Heart left ventricle (tissue), 16 donors: Measurements from ENCODE around the gene NFKB1. TPM values are rescaled to one million over a fixed set of nuclear protein-coding genes. Genes with fewer than 3 reads are reported as not detected.

Experiments used
- ATAC-seq, 4 donors: fragments of 200-7000 bp; cut with Tn5 transposase; one replicate each; pipeline ENCODE4 v1.9.1; 2020 to 2022; ENCODE audit warnings: moderate library complexity in 4 of 4, mild to moderate bottlenecking in 3 of 4, moderate number of reproducible peaks in 1 of 4
- DNase-seq, 5 donors: peaks; one replicate each; pipeline ENCODE4 v3.0.0-alpha.2; 2020
- H3K27ac ChIP-seq, 12 donors: fragments of 200-600 bp; sonication (generic) in 4 of 12; one replicate each; pipeline versions ENCODE4 v1.5.0 to v1.8.0; 2016 to 2022; ENCODE audit warnings: mild to moderate bottlenecking in 2 of 12
- H3K27me3 ChIP-seq, 9 donors: fragments of 200-600 bp; sonication (generic) in 2 of 9; one replicate each; pipeline versions ENCODE4 v1.5.1 to v1.8.0; 2016 to 2022; ENCODE audit warnings: mild to moderate bottlenecking in 3 of 9
- H3K36me3 ChIP-seq, 9 donors: fragments of 200-600 bp; sonication (generic) in 2 of 9; one replicate each; pipeline versions ENCODE4 v1.5.0 to v1.8.0; 2018 to 2022; ENCODE audit warnings: mild to moderate bottlenecking in 2 of 9
- H3K4me1 ChIP-seq, 12 donors: fragments of 200-600 bp; sonication (generic) in 4 of 12; one replicate each; pipeline versions ENCODE4 v1.5.0 to v1.8.0; 2016 to 2022; ENCODE audit warnings: mild to moderate bottlenecking in 3 of 12
- H3K4me3 ChIP-seq, 12 donors: fragments of 200-600 bp; sonication (generic) in 4 of 12; one replicate each; pipeline versions ENCODE4 v1.5.0 to v1.8.0; 2017 to 2022; ENCODE audit warnings: mild to moderate bottlenecking in 9 of 12, moderate library complexity in 4 of 12
- H3K9me3 ChIP-seq, 12 donors: fragments of 200-600 bp; sonication (generic) in 4 of 12; one replicate each; pipeline versions ENCODE4 v1.5.0 to v1.8.0; 2016 to 2022; ENCODE audit warnings: mild to moderate bottlenecking in 1 of 12
- POLR2A ChIP-seq, 2 donors: fragments of 450-650 bp; IDR thresholded peaks; one replicate each; pipeline ENCODE4 v1.6.1; 2017; ENCODE audit warnings: antibody characterized with exemption in 2 of 2, mild to moderate bottlenecking in 2 of 2, moderate library complexity in 2 of 2
- WGBS, 4 donors: extraction: QIAGEN DNeasy Blood & Tissue Kit in 2 of 4; methylation state at CpG; one replicate each; pipeline versions ENCODE4 v1.1.5 to v1.1.7; 2013 to 2018; 5-methylcytosine and 5-hydroxymethylcytosine counted together
- intact Hi-C, 10 donors: fragments of 100-400 bp; cut with DNase I; formaldehyde crosslinking; loops; one replicate each; pipeline versions ENCODE4 v1.11.1 to v1.14.2; 2022
- polyA plus RNA-seq, 2 donors: library from polyadenylated mRNA; stranded (reverse); fragments of 200-250 nt; gene quantifications; one replicate each; pipeline ENCODE4 v1.2.3, GENCODE V29; 2013
- total RNA-seq, 9 donors: library from RNA; depleted of rRNA in 2 of 9; stranded (reverse); fragments of >200 nt in 2 of 9; fragmentation: NEBNext Ultra II Directional in 3 of 9; extraction: Animal tissue kit (Norgen Biotek cat#: 25700) in 3 of 9; gene quantifications; one replicate each; pipeline versions ENCODE4 v1.1.0 to v1.2.4, GENCODE V29; 2016 to 2023
- TF ChIP-seq, protein P1 (sequence below), 12 donors: fragments of 200-600 bp; sonication (generic) in 4 of 12; IDR thresholded peaks; one replicate each; pipeline versions ENCODE4 v1.5.0 to v1.8.0; 2018 to 2022; ENCODE audit warnings: antibody characterized with exemption in 12 of 12, mild to moderate bottlenecking in 5 of 12
- donor health status: ischemic (EF 13 %, LVEDD 7.1; RV severe dilation, severe dysfunction).
- donor health status: healthy with polysubstance abuse.
- donor health status: DM: no; HTN: yes; CAD: no.
- donor health status: DM: no; HTN: no; CAD: no.
- donor health status: ischemic (EF 25% LVEDD 6.9; RV normal size, moderate dysfunction).
- donor health status: ischemic (EF 25% LVEDD 5.7; RV mildly dilated, moderate dysfunction).
- donor health status: healthy.
- donor health status: DM: yes; HTN: yes; CAD: no.
- donor health status: ischemic (EF 35%, LVEDD 5.7; RV mildly dilated, moderate dysfunction).
- donor health status: nonischemic (EF 11% LVEDD 7.7; RV severe dilation, severe dysfunction).
- donor health status: DM: yes; HTN: yes; CAD: no.
- donor health status: PGD.
- donor health status: ischemic (EF 29% LVEDD 5.4; RV normal size, mild dysfunction).
- donor health status: nonischemic (EF 23%, LVEDD 6.1; RV moderate dilation, normal function).

The NFKB1 gene
- total and polyA plus RNA-seq, 11 donors = 4.8 to 34.1 (median 19.2) TPM

DNA sequence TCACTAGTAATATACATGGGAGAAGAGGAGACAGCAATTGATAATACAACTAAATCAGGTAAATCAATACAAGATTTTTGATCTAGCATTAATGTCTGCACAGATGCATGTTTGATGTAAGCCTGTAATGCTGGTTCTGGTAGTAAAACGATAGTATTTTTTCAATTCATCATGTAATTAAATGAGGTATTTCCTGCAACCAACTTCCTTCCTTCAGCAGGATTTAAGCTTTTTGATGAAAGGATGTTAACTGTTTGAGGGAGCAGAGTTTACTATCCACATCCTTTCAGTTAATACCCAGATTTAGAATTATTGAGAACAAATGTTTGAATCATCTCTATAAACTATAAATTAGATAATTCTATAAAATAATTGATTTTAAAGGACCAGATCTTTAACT is 31.4 kb upstream of the NFKB1 start:
- ATAC-seq (no peak), DNase-seq (no peak)
- Histone ChIP-seq H3K36me3 (no peaks in the 10 kb centered on the region), H3K27ac (no peak overlapping the region), H3K27me3 (peaks cover 0 to 3% (median 0%) of the 10 kb centered on the region in 9 donors), H3K9me3 (peaks cover 0 to 2% (median 0%) of the 10 kb centered on the region in 12 donors), H3K4me3 (no peak overlapping the region), H3K4me1 (no peaks in the 10 kb centered on the region)
- 25 to 43% (median 39%) methylated on average over 1 of the region's 1 CpG for WGBS, 4 donors
- TF ChIP-seq POLR2A (IDR thresholded peaks at IDR 0.05) = no peak
- TF ChIP-seq, protein P1, sequence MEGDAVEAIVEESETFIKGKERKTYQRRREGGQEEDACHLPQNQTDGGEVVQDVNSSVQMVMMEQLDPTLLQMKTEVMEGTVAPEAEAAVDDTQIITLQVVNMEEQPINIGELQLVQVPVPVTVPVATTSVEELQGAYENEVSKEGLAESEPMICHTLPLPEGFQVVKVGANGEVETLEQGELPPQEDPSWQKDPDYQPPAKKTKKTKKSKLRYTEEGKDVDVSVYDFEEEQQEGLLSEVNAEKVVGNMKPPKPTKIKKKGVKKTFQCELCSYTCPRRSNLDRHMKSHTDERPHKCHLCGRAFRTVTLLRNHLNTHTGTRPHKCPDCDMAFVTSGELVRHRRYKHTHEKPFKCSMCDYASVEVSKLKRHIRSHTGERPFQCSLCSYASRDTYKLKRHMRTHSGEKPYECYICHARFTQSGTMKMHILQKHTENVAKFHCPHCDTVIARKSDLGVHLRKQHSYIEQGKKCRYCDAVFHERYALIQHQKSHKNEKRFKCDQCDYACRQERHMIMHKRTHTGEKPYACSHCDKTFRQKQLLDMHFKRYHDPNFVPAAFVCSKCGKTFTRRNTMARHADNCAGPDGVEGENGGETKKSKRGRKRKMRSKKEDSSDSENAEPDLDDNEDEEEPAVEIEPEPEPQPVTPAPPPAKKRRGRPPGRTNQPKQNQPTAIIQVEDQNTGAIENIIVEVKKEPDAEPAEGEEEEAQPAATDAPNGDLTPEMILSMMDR (IDR thresholded peaks at IDR 0.05) = no peak
- intact Hi-C loops = no loop called here

DNA sequence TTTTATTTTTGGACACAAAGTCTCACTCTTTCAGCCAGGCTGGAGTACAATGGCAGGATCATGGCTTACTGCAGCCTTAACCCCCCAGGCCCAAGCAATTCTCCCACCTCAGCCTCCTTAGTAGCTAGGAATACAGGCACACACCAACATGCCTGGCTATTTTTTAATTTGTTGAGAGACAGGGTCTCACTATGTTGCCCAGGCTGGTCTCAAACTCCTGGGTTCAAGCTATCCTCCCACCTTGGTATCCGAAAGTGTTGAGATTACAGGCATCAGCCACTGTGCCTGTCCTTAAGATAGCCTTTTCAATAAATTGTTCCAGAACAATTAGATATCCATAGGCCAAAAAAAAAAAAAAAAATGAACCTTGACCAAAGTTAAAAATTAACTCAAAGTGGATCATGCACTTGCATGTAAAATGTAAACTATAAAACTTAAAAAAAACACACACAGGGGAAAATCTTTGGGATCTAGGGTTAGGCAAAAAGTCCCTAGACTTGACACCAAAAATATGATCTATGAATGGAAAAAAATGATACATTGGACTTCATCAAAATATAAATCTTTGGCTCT is 28.6 kb upstream of the NFKB1 start:
- no peaks in the 10 kb centered on the region for H3K4me1 ChIP-seq
- DNase-seq (no peak), ATAC-seq (no peak)
- no peak overlapping the region for H3K27ac ChIP-seq
- intact Hi-C loops = no loop called here
- H3K9me3 ChIP-seq = peaks cover 0 to 26% (median 0%) of the 10 kb centered on the region in 12 donors
- peaks cover 0 to 3% (median 0%) of the 10 kb centered on the region in 9 donors for H3K27me3 ChIP-seq
- TF ChIP-seq, protein P1 (IDR thresholded peaks at IDR 0.05) = no peak
- TF ChIP-seq POLR2A (IDR thresholded peaks at IDR 0.05) = no peak
- 87 to 97% (median 94%) methylated on average over 1 of the region's 1 CpG for WGBS, 4 donors
- H3K4me3 ChIP-seq = no peak overlapping the region
- H3K36me3 ChIP-seq = no peaks in the 10 kb centered on the region

DNA sequence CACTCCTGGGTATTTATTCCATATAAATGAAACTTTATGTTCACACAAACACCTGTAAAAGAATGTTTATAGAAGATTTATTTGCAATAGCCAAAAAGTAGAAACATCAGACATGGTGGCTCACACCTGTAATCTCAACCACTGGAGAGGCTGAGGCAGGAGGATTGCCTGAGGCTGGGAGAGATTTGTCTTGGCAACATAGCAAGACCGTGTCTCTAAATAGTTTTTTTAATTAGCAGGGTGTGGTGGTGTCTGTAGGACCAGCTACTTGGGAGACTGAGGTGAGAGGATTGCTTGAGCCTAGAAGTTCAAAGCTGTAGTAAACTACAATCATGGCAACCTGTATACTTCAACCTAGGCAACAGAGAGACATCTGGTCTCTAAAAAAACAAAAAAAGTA is 27.7 kb upstream of the NFKB1 start:
- DNase-seq (no peak), ATAC-seq (no peak)
- H3K27ac ChIP-seq = no peak overlapping the region
- H3K4me3 ChIP-seq = no peak overlapping the region
- H3K4me1 ChIP-seq = no peaks in the 10 kb centered on the region
- no peaks in the 10 kb centered on the region for H3K36me3 ChIP-seq
- no peak for TF ChIP-seq POLR2A (IDR thresholded peaks at IDR 0.05)
- 53 to 71% (median 67%) methylated on average over 1 of the region's 1 CpG for WGBS, 4 donors
- intact Hi-C loops = no loop called here
- peaks cover 0 to 27% (median 0%) of the 10 kb centered on the region in 12 donors for H3K9me3 ChIP-seq
- peaks cover 0 to 3% (median 0%) of the 10 kb centered on the region in 9 donors for H3K27me3 ChIP-seq

DNA sequence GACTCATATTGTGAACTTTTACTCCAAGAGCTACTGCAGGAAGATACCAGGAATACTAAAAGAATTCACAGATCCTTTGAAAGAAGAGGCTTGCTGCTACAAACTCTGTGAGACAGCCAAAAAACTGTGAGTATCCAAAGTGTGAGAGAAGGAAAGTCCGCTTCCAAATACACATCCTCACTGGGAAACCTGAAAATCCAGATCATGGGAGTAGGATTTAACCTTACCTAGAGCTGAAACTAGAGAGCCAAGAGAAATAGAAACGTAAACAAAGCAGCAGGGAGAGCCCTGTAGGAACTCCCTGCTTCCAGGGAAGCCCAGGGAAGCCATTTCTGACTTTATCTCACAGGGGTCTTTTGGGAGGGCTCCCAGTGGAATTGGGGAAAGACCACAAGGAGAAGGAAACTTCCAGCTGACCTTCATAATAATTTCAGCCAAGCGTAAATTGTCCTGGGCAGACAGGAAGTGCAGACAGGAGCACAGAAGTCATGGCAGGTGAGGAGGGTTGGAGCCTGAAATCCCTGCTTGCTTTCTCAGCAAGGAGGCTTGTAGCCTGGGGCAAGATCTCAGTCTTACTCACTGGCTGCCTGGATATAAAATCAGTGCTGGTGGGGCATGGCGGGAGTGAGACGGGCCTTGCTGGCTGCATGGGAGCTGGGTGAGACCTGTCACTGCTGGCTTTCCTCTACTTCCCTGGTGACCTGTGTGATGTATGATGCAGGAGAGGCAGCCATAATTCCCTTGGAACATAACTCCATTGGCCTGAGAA is 26.2 kb upstream of the NFKB1 start:
- peaks cover 0 to 35% (median 0%) of the 10 kb centered on the region in 12 donors for H3K9me3 ChIP-seq
- WGBS, 4 donors = 91 to 94% (median 92%) methylated on average over 5 of the region's 5 CpGs

More for the DNA sequence above, 26.2 kb upstream of the NFKB1 start:
- Histone ChIP-seq H3K27ac (no peak overlapping the region), H3K36me3 (no peaks in the 10 kb centered on the region), H3K4me1 (no peaks in the 10 kb centered on the region), H3K4me3 (no peak overlapping the region), H3K27me3 (no peaks in the 10 kb centered on the region)
- intact Hi-C loops = no loop called here
- no peak for ATAC-seq
- TF ChIP-seq, protein P1 (IDR thresholded peaks at IDR 0.05) = no peak
- TF ChIP-seq POLR2A (IDR thresholded peaks at IDR 0.05) = no peak
- DNase-seq = no peak
